GM13976 (cell line): ENCODE data around the gene HLA-DMA.
A peak's percentile ranks its signal among the peaks of the same experiment; 100 is the strongest.

Experiments
- DNase-seq: peaks from one replicate; pipeline ENCODE4 v3.0.0; 2012; ENCODE audit warnings: low spot score
- CTCF ChIP-seq: IDR thresholded peaks from 2 replicates; pipeline ENCODE4 v1.5.1; 2012; ENCODE audit warnings: borderline replicate concordance, mild to moderate bottlenecking; ENCODE audit not compliant: insufficient read depth; ENCODE audit errors: extremely low read depth, missing control alignments, control extremely low read depth
- in situ Hi-C: fragments of 300-500 bp; cut with MboI; formaldehyde crosslinking; loops from one replicate; pipeline ENCODE4 v1.12.0; 2022; ENCODE audit warnings: low sequenced_read_pairs, mixed read lengths, inconsistent platforms; ENCODE audit not compliant: unreplicated experiment

The HLA-DMA gene

GRCh38 chr6:32967151-32968091, 14.5 kb upstream of the HLA-DMA start:
- in situ Hi-C loops, result no loop called here
- peak; percentile 59 for TF ChIP-seq CTCF
- no peak for DNase-seq

- TF ChIP-seq CTCF, result no peak
- in situ Hi-C loops, result no loop called here
- DNase-seq, result no peak
Observed at GRCh38 chr6:32964776-32965175, 11.9 kb upstream of the HLA-DMA start.

GRCh38 chr6:32963866-32964265, 11.0 kb upstream of the HLA-DMA start:
- TF ChIP-seq CTCF, result no peak
- no peak for DNase-seq
- in situ Hi-C loops, result no loop called here

- DNase-seq, result no peak
- no peak for TF ChIP-seq CTCF
- in situ Hi-C loops, result no loop called here
Observed at GRCh38 chr6:32962213-32962826, 9.4 kb upstream of the HLA-DMA start.

GRCh38 chr6:32960563-32960962, 7.7 kb upstream of the HLA-DMA start:
- no peak for DNase-seq
- TF ChIP-seq CTCF, result no peak
- in situ Hi-C loops, result no loop called here

GRCh38 chr6:32956176-32956575, 3.3 kb upstream of the HLA-DMA start:
- in situ Hi-C loops, result no loop called here
- no peak for TF ChIP-seq CTCF
- DNase-seq, result no peak
